Transverse colon (tissue), 4 donors: ENCODE measurements around the gene ANO3. TPM values are rescaled to one million over a fixed set of nuclear protein-coding genes. Genes with fewer than 3 reads are reported as not detected.

Experiments
- DNase-seq: peaks from one replicate; pipeline ENCODE4 v3.0.0-alpha.2; 2019
- H3K27ac ChIP-seq, 4 donors: fragments of 200-600 bp; sonication (generic); 2 replicates each; pipeline ENCODE4 v1.5.1; 2016 to 2018; ENCODE audit warnings: inconsistent platforms in 4 of 4
- H3K27me3 ChIP-seq: fragments of 200-600 bp; sonication (generic); 2 replicates; pipeline ENCODE4 v1.5.1; 2017; ENCODE audit warnings: inconsistent platforms
- H3K36me3 ChIP-seq, 4 donors: fragments of 200-600 bp; sonication (generic); 2 replicates each; pipeline ENCODE4 v1.5.1; 2017 to 2019; ENCODE audit warnings: inconsistent platforms in 4 of 4
- H3K4me1 ChIP-seq, 4 donors: fragments of 200-600 bp; sonication (generic); 2 replicates each; pipeline ENCODE4 v1.5.1; 2017 to 2020; ENCODE audit warnings: inconsistent platforms in 4 of 4
- H3K4me3 ChIP-seq, 4 donors: fragments of 200-600 bp; sonication (generic); 1 replicate in 1 of 4; 2 replicates in 3 of 4; pipeline versions ENCODE4 v1.5.1 to v1.6.1; 2017 to 2019; ENCODE audit warnings: inconsistent platforms in 4 of 4
- H3K9me3 ChIP-seq, 2 donors: fragments of 200-600 bp; sonication (generic); 2 replicates each; pipeline ENCODE4 v1.5.1; 2017 to 2019; ENCODE audit warnings: inconsistent platforms in 2 of 2
- EP300 ChIP-seq: sonication (generic); formaldehyde crosslinking; IDR thresholded peaks from one replicate; pipeline ENCODE4 v1.6.1; 2017; ENCODE audit warnings: antibody characterized with exemption, low read depth
- POLR2A ChIP-seq: fragments of 450-650 bp; IDR thresholded peaks from one replicate; pipeline ENCODE4 v1.6.1; 2016; ENCODE audit warnings: antibody characterized with exemption, mild to moderate bottlenecking, moderate library complexity
- POLR2AphosphoS5 ChIP-seq, 3 donors: sonication (generic); formaldehyde crosslinking; IDR thresholded peaks; one replicate each; pipeline ENCODE4 v1.6.1; 2016; ENCODE audit warnings: antibody characterized with exemption in 3 of 3
- WGBS, 2 donors: methylation state at CpG; one replicate each; pipeline ENCODE4 v1.1.5; 2018; ENCODE audit warnings: low coverage in 1 of 2; 5-methylcytosine and 5-hydroxymethylcytosine counted together
- in situ Hi-C, 4 donors: fragments of 200-750 bp; cut with MboI; loops; one replicate each; pipeline versions ENCODE4 v1.15.0 to v1.15.1; 2017; ENCODE audit warnings: low sequenced_read_pairs in 3 of 4, low pct_ligation_motif_present in 1 of 4, low pct_unique_long_range_greater_than_20kb in 1 of 4
- intact Hi-C: fragments of 100-400 bp; cut with DNase I; formaldehyde crosslinking; loops from one replicate; pipeline ENCODE4 v1.15.1; 2023; ENCODE audit warnings: low total_unique reads
- total RNA-seq, 4 donors: library from RNA; depleted of rRNA; stranded (reverse); fragments of >200 nt; gene quantifications; one replicate each; pipeline ENCODE4 v1.1.0, GENCODE V29; 2016
- TF ChIP-seq, protein P1 (sequence below), 5 experiments: fragments of 200-600 bp in 3 of 5; fragments of 450-650 bp in 2 of 5; sonication (generic) in 3 of 5; IDR thresholded peaks; 1 replicate in 2 of 5; 2 replicates in 3 of 5; pipeline ENCODE4 v1.5.1; 2016 to 2017; ENCODE audit warnings: antibody characterized with exemption in 5 of 5, inconsistent platforms in 3 of 5, mild to moderate bottlenecking in 2 of 5, moderate library complexity in 1 of 5

The ANO3 gene
- total RNA-seq, 4 donors from 2014 or later, result 0.16 to 0.55 TPM; not detected in 2

GRCh38 chr11:26704249-26704648 is 372.3 kb downstream of the ANO3 start:
- peak; percentile 27 for DNase-seq
- intact Hi-C loops (no loop called here), in situ Hi-C loops (no loop called here)
- Histone ChIP-seq H3K27me3 (no peaks in the 10 kb centered on the region), H3K36me3 (no peaks in the 10 kb centered on the region), H3K4me3 (no peak overlapping the region), H3K9me3 (no peaks in the 10 kb centered on the region), H3K4me1 (peaks cover 3 to 70% (median 36%) of the 10 kb centered on the region in 4 donors), H3K27ac (peak overlapping the region; percentile 71 to 75 (median 72))
- 45 to 52% methylated on average over 1 of the region's 1 CpG for WGBS, 2 donors
- no peak for TF ChIP-seq POLR2A
- TF ChIP-seq POLR2AphosphoS5 (IDR thresholded peaks at IDR 0.05), result peak in 2 of 3 donors; percentile 52 to 68

- DNase-seq, result no peak
- whole genome bisulfite sequencing, 2 donors, result 40 to 53% methylated on average over 1 of the region's 1 CpG
- intact Hi-C loops, result no loop called here
- TF ChIP-seq, protein P1, sequence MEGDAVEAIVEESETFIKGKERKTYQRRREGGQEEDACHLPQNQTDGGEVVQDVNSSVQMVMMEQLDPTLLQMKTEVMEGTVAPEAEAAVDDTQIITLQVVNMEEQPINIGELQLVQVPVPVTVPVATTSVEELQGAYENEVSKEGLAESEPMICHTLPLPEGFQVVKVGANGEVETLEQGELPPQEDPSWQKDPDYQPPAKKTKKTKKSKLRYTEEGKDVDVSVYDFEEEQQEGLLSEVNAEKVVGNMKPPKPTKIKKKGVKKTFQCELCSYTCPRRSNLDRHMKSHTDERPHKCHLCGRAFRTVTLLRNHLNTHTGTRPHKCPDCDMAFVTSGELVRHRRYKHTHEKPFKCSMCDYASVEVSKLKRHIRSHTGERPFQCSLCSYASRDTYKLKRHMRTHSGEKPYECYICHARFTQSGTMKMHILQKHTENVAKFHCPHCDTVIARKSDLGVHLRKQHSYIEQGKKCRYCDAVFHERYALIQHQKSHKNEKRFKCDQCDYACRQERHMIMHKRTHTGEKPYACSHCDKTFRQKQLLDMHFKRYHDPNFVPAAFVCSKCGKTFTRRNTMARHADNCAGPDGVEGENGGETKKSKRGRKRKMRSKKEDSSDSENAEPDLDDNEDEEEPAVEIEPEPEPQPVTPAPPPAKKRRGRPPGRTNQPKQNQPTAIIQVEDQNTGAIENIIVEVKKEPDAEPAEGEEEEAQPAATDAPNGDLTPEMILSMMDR (IDR thresholded peaks at IDR 0.05), result no peak
- TF ChIP-seq EP300, result no peak
- TF ChIP-seq POLR2A, result no peak
- TF ChIP-seq POLR2AphosphoS5 (IDR thresholded peaks at IDR 0.05), result no peak
- Histone ChIP-seq H3K4me3 (no peak overlapping the region), H3K9me3 (no peaks in the 10 kb centered on the region), H3K27me3 (no peaks in the 10 kb centered on the region), H3K27ac (no peak overlapping the region), H3K36me3 (no peaks in the 10 kb centered on the region), H3K4me1 (peaks cover 3 to 67% (median 33%) of the 10 kb centered on the region in 4 donors)
- in situ Hi-C loops, result no loop called here
Measured at GRCh38 chr11:26706181-26706580, 374.3 kb downstream of the ANO3 start.

DNA sequence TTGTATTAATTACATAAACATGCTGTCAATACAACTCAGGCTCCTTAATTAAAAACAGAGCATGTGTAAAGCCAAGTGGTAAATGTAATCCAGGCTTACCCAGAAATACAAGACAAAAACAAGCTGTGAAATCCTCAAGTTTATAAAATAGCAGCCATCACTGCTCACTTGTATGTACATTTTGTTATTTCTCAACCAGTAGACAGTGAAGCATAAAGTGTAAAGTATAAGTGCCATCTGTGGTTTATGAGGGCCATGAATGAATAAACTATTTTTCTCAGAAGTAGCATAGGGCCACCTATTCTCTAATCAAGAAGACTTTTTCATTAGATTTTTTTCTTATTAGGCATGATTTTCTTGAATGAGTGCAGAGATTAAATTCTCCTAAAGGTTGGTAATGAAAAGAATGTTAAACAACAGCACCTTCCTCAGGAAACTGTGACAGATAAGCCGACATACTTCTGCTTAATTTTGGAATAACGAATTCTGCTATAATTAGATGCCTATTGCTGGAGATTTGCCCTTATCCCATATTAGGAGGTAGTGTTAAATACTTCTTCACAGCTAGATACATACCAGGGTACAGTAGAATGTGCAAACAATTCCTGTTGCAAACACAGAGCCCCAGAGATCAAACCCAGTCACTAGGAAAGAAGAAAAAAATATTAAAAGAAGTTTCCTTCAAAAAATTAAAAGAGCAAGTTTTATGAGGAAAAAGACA is 377.0 kb downstream of the ANO3 start:
- Histone ChIP-seq H3K4me3 (no peak overlapping the region), H3K9me3 (no peaks in the 10 kb centered on the region), H3K36me3 (no peaks in the 10 kb centered on the region), H3K4me1 (peaks cover 0 to 52% (median 19%) of the 10 kb centered on the region in 4 donors), H3K27me3 (no peaks in the 10 kb centered on the region), H3K27ac (peak overlapping the region in 1 of 4 donors; percentile 15)
- DNase-seq, result no peak
- TF ChIP-seq, protein P1 (IDR thresholded peaks at IDR 0.05), result no peak
- TF ChIP-seq POLR2A, result no peak
- no peak for TF ChIP-seq POLR2AphosphoS5 (IDR thresholded peaks at IDR 0.05)
- TF ChIP-seq EP300, result no peak
- intact Hi-C loops, result no loop called here
- in situ Hi-C loops, result no loop called here
- WGBS, 2 donors, result 44 to 45% methylated on average over 2 of the region's 2 CpGs

DNA sequence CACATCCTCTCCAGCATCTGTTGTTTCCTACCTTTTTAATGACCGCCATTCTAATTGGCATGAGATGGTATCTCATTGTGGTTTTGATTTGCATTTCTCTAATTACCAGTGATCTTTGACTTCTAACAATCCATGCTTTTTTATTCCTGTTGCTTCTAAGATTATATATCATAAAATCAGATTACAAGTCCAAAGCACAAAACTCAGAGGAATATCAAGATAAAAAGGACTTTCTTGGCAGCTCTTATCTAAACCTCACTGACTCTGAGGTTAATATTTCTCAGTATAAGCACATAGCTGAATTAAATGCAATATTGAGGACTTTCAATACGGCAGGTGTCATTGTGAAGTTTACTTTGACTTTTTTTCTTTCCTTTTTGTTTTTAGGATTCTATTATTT is 378.6 kb downstream of the ANO3 start:
- DNase-seq, result no peak
- WGBS, 2 donors, result 48 to 65% methylated on average over 2 of the region's 2 CpGs
- intact Hi-C loops, result no loop called here
- no peaks in the 10 kb centered on the region for H3K9me3 ChIP-seq
- peaks cover 0 to 53% (median 20%) of the 10 kb centered on the region in 4 donors for H3K4me1 ChIP-seq
- H3K36me3 ChIP-seq, result no peaks in the 10 kb centered on the region
- no peaks in the 10 kb centered on the region for H3K27me3 ChIP-seq
- in situ Hi-C loops, result no loop called here
- H3K4me3 ChIP-seq, result no peak overlapping the region
- TF ChIP-seq, protein P1 (IDR thresholded peaks at IDR 0.05), result no peak
- peak overlapping the region in 1 of 4 donors; percentile 6 for H3K27ac ChIP-seq

GRCh38 chr11:26712497-26712896 is 380.6 kb downstream of the ANO3 start:
- H3K27ac ChIP-seq, result no peak overlapping the region
- DNase-seq, result no peak
- H3K9me3 ChIP-seq, result no peaks in the 10 kb centered on the region
- H3K36me3 ChIP-seq, result no peaks in the 10 kb centered on the region
- intact Hi-C loops, result no loop called here
- in situ Hi-C loops, result no loop called here
- WGBS, 2 donors, result 45 to 50% methylated on average over 5 of the region's 5 CpGs
- H3K4me1 ChIP-seq, result peaks cover 0 to 57% (median 17%) of the 10 kb centered on the region in 4 donors
- no peaks in the 10 kb centered on the region for H3K27me3 ChIP-seq
- no peak overlapping the region for H3K4me3 ChIP-seq
- no peak for TF ChIP-seq POLR2AphosphoS5 (IDR thresholded peaks at IDR 0.05)
- no peak for TF ChIP-seq POLR2A

Other genes with a start within 250 kb of the ANO3 start
- gene MUC15, start 240.1 kb downstream of the ANO3 start, total RNA-seq, result not detected